Measurements from ENCODE around the gene PEAR1.

Gene PEAR1

DNA sequence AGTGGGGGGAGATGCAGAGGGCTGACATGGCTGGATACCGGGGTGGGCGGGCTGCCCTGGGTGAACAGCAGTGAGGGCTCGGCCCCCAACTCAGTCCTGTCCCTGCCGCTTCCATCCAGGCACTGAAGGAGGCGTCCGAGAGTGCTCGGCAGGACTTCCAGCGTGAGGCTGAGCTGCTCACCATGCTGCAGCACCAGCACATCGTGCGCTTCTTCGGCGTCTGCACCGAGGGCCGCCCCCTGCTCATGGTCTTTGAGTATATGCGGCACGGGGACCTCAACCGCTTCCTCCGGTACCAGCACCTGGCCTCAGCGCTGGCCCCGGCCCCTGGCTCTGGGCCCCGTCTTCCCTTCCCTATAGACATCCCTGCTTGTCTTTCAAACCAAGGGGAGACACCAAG is 17.2 kb upstream of the PEAR1 start:
- peak; percentile 5; the same call in 1 of the 2 replicates for TF ChIP-seq CTCF (IDR thresholded peaks at IDR 0.05; ENCODE audit: low read depth, low read length)
- no peak overlapping the region for H3K4me3 ChIP-seq (ENCODE audit: low read depth, low read length)

- TF ChIP-seq CTCF (IDR thresholded peaks at IDR 0.05; ENCODE audit: low read depth, low read length) = no peak
- H3K4me3 ChIP-seq (ENCODE audit: low read depth, low read length) = no peak overlapping the region
Measured at GRCh38 chr1:156877433-156878170, 15.9 kb upstream of the PEAR1 start.

- TF ChIP-seq CTCF (IDR thresholded peaks at IDR 0.05; ENCODE audit: low read depth, low read length) = no peak
Measured at GRCh38 chr1:156879876-156880275, 13.6 kb upstream of the PEAR1 start.

GRCh38 chr1:156880473-156880872 is 13.0 kb upstream of the PEAR1 start:
- no peak for TF ChIP-seq CTCF (IDR thresholded peaks at IDR 0.05; ENCODE audit: low read depth, low read length)
- no peak overlapping the region for H3K4me3 ChIP-seq (ENCODE audit: low read depth, low read length)

More at GRCh38 chr1:156879876-156880275, 13.6 kb upstream of the PEAR1 start:
- no peak overlapping the region for H3K4me3 ChIP-seq (ENCODE audit: low read depth, low read length)

DNA sequence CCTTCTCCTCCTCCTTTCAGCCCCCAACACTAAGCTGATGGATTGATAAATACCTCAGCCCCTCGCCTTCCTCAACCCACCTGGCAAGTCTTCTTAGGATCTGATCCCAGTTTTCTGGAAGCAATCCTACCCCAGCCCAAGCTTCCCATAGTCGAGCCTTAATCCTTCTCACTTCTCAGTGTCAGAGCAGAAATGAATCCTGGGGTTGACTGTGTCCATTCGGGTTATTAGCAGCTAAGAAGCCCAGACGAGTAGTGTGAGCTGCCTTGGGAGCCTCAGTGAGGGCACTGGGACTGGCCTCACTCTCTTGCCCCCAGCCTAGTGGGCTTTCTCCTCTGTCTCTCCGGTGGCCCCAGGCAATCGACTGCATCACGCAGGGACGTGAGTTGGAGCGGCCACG is 12.4 kb upstream of the PEAR1 start:
- no peak for TF ChIP-seq CTCF (IDR thresholded peaks at IDR 0.05; ENCODE audit: low read depth, low read length)
- no peak overlapping the region for H3K4me3 ChIP-seq (ENCODE audit: low read depth, low read length)

DNA sequence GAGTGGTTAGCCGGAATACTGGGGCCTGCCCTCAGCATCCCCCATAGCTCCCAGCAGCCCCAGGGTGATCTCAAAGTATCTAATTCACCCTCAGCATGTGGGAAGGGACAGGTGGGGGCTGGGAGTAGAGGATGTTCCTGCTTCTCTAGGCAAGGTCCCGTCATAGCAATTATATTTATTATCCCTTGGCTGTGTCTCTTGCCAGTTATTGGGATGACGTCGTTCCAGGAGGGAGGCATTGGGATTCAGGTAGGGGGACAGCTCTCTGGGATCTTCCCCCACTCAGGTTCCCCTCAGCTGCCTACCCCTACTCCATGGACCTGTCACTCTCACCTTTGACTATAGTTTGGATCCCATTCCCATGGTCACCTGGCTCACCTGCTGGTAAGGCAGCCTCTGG is 11.9 kb upstream of the PEAR1 start:
- H3K4me3 ChIP-seq (ENCODE audit: low read depth, low read length) = no peak overlapping the region
- no peak for TF ChIP-seq CTCF (IDR thresholded peaks at IDR 0.05; ENCODE audit: low read depth, low read length)

DNA sequence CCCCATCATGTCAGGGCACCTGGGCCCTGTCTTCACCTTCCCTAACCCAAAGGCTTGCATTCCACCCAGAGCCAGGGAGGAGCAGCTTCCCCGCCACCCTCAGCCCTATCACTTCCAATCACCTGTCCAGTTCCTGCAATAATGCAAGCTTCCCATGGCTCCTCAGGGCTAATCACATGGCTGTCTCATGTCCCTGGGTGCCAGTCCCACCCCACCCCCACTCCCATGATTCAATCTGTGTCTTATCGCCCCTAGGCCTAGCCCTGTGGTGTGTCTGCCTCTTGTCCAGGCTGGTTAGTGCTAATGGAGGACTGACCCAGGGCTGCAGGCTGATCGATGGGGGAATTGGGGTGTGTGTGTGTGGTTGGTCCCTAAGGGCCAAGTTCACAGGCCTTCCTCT is 11.0 kb upstream of the PEAR1 start:
- no peak overlapping the region for H3K4me3 ChIP-seq (ENCODE audit: low read depth, low read length)
- TF ChIP-seq CTCF (IDR thresholded peaks at IDR 0.05; ENCODE audit: low read depth, low read length) = no peak

Data from WI38 (cell line).